Thyroid gland (tissue), 4 donors: Measurements from ENCODE around the gene THRB.

Experiments used
- POLR2A ChIP-seq, 2 donors: fragments of 450-650 bp; IDR thresholded peaks; one replicate each; pipeline ENCODE4 v1.6.1; 2017; ENCODE audit warnings: antibody characterized with exemption in 2 of 2, mild to moderate bottlenecking in 2 of 2, moderate library complexity in 1 of 2
- TF ChIP-seq, protein P1 (sequence below), 6 experiments: fragments of 200-600 bp in 3 of 6; fragments of 450-650 bp in 3 of 6; sonication (generic) in 3 of 6; IDR thresholded peaks; one replicate each; pipeline ENCODE4 v1.5.1; 2016 to 2019; ENCODE audit warnings: antibody characterized with exemption in 6 of 6, mild to moderate bottlenecking in 2 of 6, inconsistent platforms in 1 of 6, moderate library complexity in 1 of 6

DNA sequence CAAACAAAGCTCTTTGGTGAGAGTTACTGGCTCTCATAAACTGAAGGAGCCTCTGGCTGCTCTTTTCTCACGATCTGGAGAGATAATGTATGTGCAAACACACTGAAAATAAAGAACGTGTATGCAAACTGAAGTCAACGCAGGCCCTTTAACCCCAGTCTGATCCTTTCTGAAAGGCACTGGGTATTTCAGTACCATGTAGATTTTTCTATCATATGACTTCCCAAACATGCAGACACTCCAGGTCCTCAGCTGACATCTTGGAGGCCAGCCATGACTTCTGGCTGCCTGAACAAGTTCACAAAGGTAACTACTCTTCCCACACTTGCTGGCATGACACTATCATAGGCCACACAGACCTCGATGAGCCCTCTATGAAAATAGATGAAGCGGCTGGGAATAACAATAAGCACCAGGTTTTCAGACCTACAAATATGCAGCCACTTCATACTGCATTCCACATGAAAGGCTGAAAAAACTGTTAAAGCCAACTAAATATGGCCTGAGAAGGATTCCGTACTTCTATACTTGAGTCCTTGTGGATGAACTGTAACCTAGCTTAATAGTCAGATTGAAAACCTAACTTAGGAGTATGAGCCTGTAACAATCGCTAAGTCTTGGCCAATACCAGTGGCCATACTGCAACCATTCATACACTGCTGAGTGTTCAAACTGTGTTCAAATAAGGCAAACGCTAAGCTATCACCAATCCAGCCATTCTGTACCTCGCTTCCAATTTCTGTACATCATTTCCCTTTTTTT lies 121.3 kb downstream of the THRB start:
- TF ChIP-seq, protein P1, sequence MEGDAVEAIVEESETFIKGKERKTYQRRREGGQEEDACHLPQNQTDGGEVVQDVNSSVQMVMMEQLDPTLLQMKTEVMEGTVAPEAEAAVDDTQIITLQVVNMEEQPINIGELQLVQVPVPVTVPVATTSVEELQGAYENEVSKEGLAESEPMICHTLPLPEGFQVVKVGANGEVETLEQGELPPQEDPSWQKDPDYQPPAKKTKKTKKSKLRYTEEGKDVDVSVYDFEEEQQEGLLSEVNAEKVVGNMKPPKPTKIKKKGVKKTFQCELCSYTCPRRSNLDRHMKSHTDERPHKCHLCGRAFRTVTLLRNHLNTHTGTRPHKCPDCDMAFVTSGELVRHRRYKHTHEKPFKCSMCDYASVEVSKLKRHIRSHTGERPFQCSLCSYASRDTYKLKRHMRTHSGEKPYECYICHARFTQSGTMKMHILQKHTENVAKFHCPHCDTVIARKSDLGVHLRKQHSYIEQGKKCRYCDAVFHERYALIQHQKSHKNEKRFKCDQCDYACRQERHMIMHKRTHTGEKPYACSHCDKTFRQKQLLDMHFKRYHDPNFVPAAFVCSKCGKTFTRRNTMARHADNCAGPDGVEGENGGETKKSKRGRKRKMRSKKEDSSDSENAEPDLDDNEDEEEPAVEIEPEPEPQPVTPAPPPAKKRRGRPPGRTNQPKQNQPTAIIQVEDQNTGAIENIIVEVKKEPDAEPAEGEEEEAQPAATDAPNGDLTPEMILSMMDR (IDR thresholded peaks at IDR 0.05), result no peak
- TF ChIP-seq POLR2A (IDR thresholded peaks at IDR 0.05), result no peak
